HepG2 (cell line): ENCODE measurements around the gene MAPK7. TPM values are rescaled to one million over a fixed set of nuclear protein-coding genes. Genes with fewer than 3 reads are reported as not detected.

Experiments used
- AKAP8 ChIP-seq: sonication (generic); formaldehyde crosslinking; IDR thresholded peaks from 2 replicates; pipeline ENCODE4 v1.5.1; 2020; ENCODE audit warnings: mild to moderate bottlenecking, missing genetic modification reagents
- KMT2A ChIP-seq: sonication (generic); formaldehyde crosslinking; IDR thresholded peaks from 2 replicates; pipeline ENCODE4 v1.4.0; 2020; ENCODE audit warnings: missing genetic modification reagents
- NR2F6 ChIP-seq, 2 experiments: IDR thresholded peaks; 2 replicates each; pipeline ENCODE4 v1.6.1; 2016; ENCODE audit warnings: antibody characterized with exemption in 1 of 2, mild to moderate bottlenecking in 1 of 2
- NRL ChIP-seq: sonication (generic); formaldehyde crosslinking; IDR thresholded peaks from 2 replicates; pipeline ENCODE4 v1.5.0; 2020; ENCODE audit warnings: missing genetic modification reagents, mild to moderate bottlenecking, moderate library complexity, borderline replicate concordance
- POGZ ChIP-seq: sonication (generic); formaldehyde crosslinking; IDR thresholded peaks from 2 replicates; pipeline ENCODE4 v1.4.0; 2020; ENCODE audit warnings: mild to moderate bottlenecking, missing genetic modification reagents
- SMARCE1 ChIP-seq: fragments of 450-650 bp; IDR thresholded peaks from 2 replicates; pipeline ENCODE4 v1.6.1; 2017; ENCODE audit warnings: borderline replicate concordance
- TRIM22 ChIP-seq: fragments of 450-650 bp; IDR thresholded peaks from 2 replicates; pipeline ENCODE4 v1.6.1; 2017
- ZBTB1 ChIP-seq: sonication (generic); formaldehyde crosslinking; IDR thresholded peaks from 2 replicates; pipeline ENCODE4 v1.4.0; 2020; ENCODE audit warnings: missing genetic modification reagents, borderline replicate concordance
- ZBTB40 ChIP-seq, 2 experiments: fragments of 450-650 bp in 1 of 2; sonication (generic) in 1 of 2; formaldehyde crosslinking in 1 of 2; IDR thresholded peaks; 2 replicates each; pipeline versions ENCODE4 v1.6.1 to v1.8.0; 2016 to 2022; ENCODE audit warnings: antibody characterized with exemption in 1 of 2, mild to moderate bottlenecking in 1 of 2, missing genetic modification reagents in 1 of 2
- ZNF335 ChIP-seq: sonication (generic); formaldehyde crosslinking; IDR thresholded peaks from 2 replicates; pipeline ENCODE4 v1.4.0; 2020; ENCODE audit warnings: missing genetic modification reagents
- ZNF615 ChIP-seq: sonication (generic); formaldehyde crosslinking; IDR thresholded peaks from 2 replicates; pipeline ENCODE4 v1.5.0; 2020; ENCODE audit warnings: mild to moderate bottlenecking, missing genetic modification reagents, borderline replicate concordance
- ZNF616 ChIP-seq: sonication (generic); formaldehyde crosslinking; IDR thresholded peaks from 2 replicates; pipeline ENCODE4 v1.5.0; 2020; ENCODE audit warnings: low read depth, mild to moderate bottlenecking, missing genetic modification reagents
- ZNF710 ChIP-seq: sonication (generic); formaldehyde crosslinking; IDR thresholded peaks from 2 replicates; pipeline ENCODE4 v1.5.0; 2020; ENCODE audit warnings: mild to moderate bottlenecking, missing genetic modification reagents, borderline replicate concordance
- ZNF740 ChIP-seq: sonication (generic); formaldehyde crosslinking; IDR thresholded peaks from 2 replicates; pipeline ENCODE4 v1.4.0; 2020; ENCODE audit warnings: missing genetic modification reagents
- ZSCAN21 ChIP-seq: sonication (generic); formaldehyde crosslinking; IDR thresholded peaks from 2 replicates; pipeline ENCODE4 v1.8.0; 2022; ENCODE audit warnings: mild to moderate bottlenecking, missing genetic modification reagents, moderate library complexity, borderline replicate concordance
- polyA plus RNA-seq, 8 experiments: library from polyadenylated mRNA; depleted of rRNA in 3 of 8; stranded (reverse) in 7 of 8; unstranded in 1 of 8; fragments of >200 nt; fragmentation: Illumina TruSeq in 4 of 8; extraction: Trizol in 4 of 8; gene quantifications; 2 replicates each; pipeline versions ENCODE4 v1.2.1 to v1.2.3, GENCODE V29; 2011 to 2016; ENCODE audit warnings: low read depth in 4 of 8, missing spikeins in 1 of 8, mixed read lengths in 1 of 8; ENCODE audit not compliant: insufficient read depth in 1 of 8
- total RNA-seq, 5 experiments: library from RNA; depleted of rRNA; stranded (reverse); fragments of >200 nt; fragmentation: Illumina TruSeq; extraction: Trizol; gene quantifications; 2 replicates each; pipeline ENCODE4 v1.2.3, GENCODE V29; 2016; ENCODE audit warnings: low read depth in 1 of 5

Gene MAPK7
- total and polyA plus RNA-seq, 2 of the 13 experiments (the other 11 are each of a cell fraction or from before 2014, with no cell fraction given): 2.9 to 5.9 TPM

GRCh38 chr17:19377602-19378415 lies 489 bp upstream of the MAPK7 start (continued):
- TF ChIP-seq TRIM22 (no peak), ZBTB40 (IDR thresholded peaks at IDR 0.05) (peak; percentile 65), ZBTB40 (CRISPR knock-in tag; IDR thresholded peaks at IDR 0.05) (0 out of 2 replicates have a peak, but pooled peaks have one; percentile 55), AKAP8 (CRISPR knock-in tag) (no peak; the same call in 1 of the 2 replicates), ZNF710 (CRISPR knock-in tag) (0 out of 2 replicates have a peak, but pooled peaks have one; percentile 33), ZNF615 (CRISPR knock-in tag) (0 out of 2 replicates have a peak, but pooled peaks have one; percentile 57), ZBTB1 (CRISPR knock-in tag) (no peak), POGZ (CRISPR knock-in tag) (0 out of 2 replicates have a peak, but pooled peaks have one; percentile 26), ZNF616 (CRISPR knock-in tag) (0 out of 2 replicates have a peak, but pooled peaks have one; percentile 28), KMT2A (CRISPR knock-in tag) (peak; percentile 75; the same call in 1 of the 2 replicates), ZNF740 (no peak), ZNF335 (CRISPR knock-in tag) (no peak), NRL (peak; percentile 13; the same call in 1 of the 2 replicates), SMARCE1 (no peak), ZSCAN21 (no peak), NR2F6 (IDR thresholded peaks at IDR 0.05) (no peak), NR2F6 (CRISPR knock-in tag; IDR thresholded peaks at IDR 0.05) (no peak; the same call in 1 of the 2 replicates)
